Caco-2 (cell line): Measurements from ENCODE around the gene EMC8. TPM values are rescaled to one million over a fixed set of nuclear protein-coding genes. Genes with fewer than 3 reads are reported as not detected.

ENCODE experiments used
- BruUV-seq: library from RNA; stranded (reverse); fragments of 400-500 nt; replicated peaks from 2 replicates; lab custom pipeline; 2021; lab: Mats Ljungman, UMichigan
- CTCF ChIA-PET: fragments of 300-600 bp; sonication (Branson Sonifier 250); formaldehyde crosslinking; loops from one replicate; lab custom pipeline; 2022; ENCODE audit warnings: antibody characterized with exemption; lab: Charles Lee
- POLR2A ChIA-PET: fragments of 300-600 bp; sonication (Branson Sonifier 250); formaldehyde crosslinking; loops from one replicate; lab custom pipeline; 2022; ENCODE audit warnings: antibody characterized with exemption; lab: Charles Lee
- DNase-seq, 2 experiments: peaks; one replicate each; pipeline versions ENCODE4 v3.0.0 to v3.0.0-alpha.2; 2020 to 2022
- H3K27me3 ChIP-seq: replicated peaks from 2 replicates; pipeline ENCODE4 v1.6.0; 2011; ENCODE audit warnings: low read length; ENCODE audit not compliant: control insufficient read depth, insufficient read depth
- H3K36me3 ChIP-seq: 2 replicates; pipeline ENCODE4 v1.5.1; 2011; ENCODE audit warnings: low read length; ENCODE audit not compliant: control insufficient read depth, insufficient read depth
- H3K4me1 ChIP-seq: fragments of 250-450 bp; sonication (Bioruptor Pico); 2 replicates; pipeline ENCODE4 v1.5.1; 2020; ENCODE audit warnings: mild to moderate bottlenecking
- H3K4me3 ChIP-seq: 2 replicates; pipeline ENCODE4 v1.5.1; 2011; ENCODE audit warnings: low read depth, mild to moderate bottlenecking, control low read depth, low read length
- H3K9me3 ChIP-seq: fragments of 250-450 bp; sonication (Bioruptor Pico); 2 replicates; pipeline ENCODE4 v1.5.1; 2020; ENCODE audit warnings: mild to moderate bottlenecking, moderate library complexity
- H3K27ac Mint-ChIP-seq: one replicate; pipeline ENCODE4 v1.8.0; 2022; ENCODE audit warnings: mixed read lengths; ENCODE audit not compliant: unreplicated experiment
- H3K27me3 Mint-ChIP-seq: one replicate; pipeline ENCODE4 v1.8.0; 2022; ENCODE audit warnings: mixed read lengths; ENCODE audit not compliant: insufficient read depth, unreplicated experiment
- H3K36me3 Mint-ChIP-seq: one replicate; pipeline ENCODE4 v1.8.0; 2022; ENCODE audit warnings: mild to moderate bottlenecking, mixed read lengths; ENCODE audit not compliant: insufficient read depth, unreplicated experiment
- H3K4me1 Mint-ChIP-seq: one replicate; pipeline ENCODE4 v1.8.0; 2022; ENCODE audit warnings: low read depth, mixed read lengths; ENCODE audit not compliant: unreplicated experiment
- H3K4me3 Mint-ChIP-seq: one replicate; pipeline ENCODE4 v1.8.0; 2022; ENCODE audit warnings: mild to moderate bottlenecking, moderate library complexity, mixed read lengths; ENCODE audit not compliant: unreplicated experiment
- H3K9me3 Mint-ChIP-seq: one replicate; pipeline ENCODE4 v1.8.0; 2022; ENCODE audit warnings: mixed read lengths; ENCODE audit not compliant: unreplicated experiment
- intact Hi-C: fragments of 100-400 bp; cut with micrococcal nuclease; formaldehyde crosslinking; loops from one replicate; pipeline ENCODE4 v1.10.0; 2022; ENCODE audit not compliant: unreplicated experiment
- total RNA-seq: library from RNA; stranded (reverse); gene quantifications from 2 replicates; pipeline ENCODE4 v1.2.3, GENCODE V29; 2022
- TF ChIP-seq, protein P1 (sequence below), 2 experiments: fragments of 200-600 bp in 1 of 2; IDR thresholded peaks; 1 replicate in 1 of 2; 2 replicates in 1 of 2; pipeline versions ENCODE4 v1.5.1 to v1.8.0; 2011 to 2022; ENCODE audit warnings: antibody characterized with exemption in 1 of 2, control low read depth in 1 of 2, inconsistent platforms in 1 of 2, low read depth in 1 of 2, low read length in 1 of 2, mild to moderate bottlenecking in 1 of 2, moderate library complexity in 1 of 2; ENCODE audit not compliant: insufficient read depth in 1 of 2, severe bottlenecking in 1 of 2, unreplicated experiment in 1 of 2

Gene EMC8
- total RNA-seq, 1 experiment from 2014 or later = 94.7 TPM

DNA sequence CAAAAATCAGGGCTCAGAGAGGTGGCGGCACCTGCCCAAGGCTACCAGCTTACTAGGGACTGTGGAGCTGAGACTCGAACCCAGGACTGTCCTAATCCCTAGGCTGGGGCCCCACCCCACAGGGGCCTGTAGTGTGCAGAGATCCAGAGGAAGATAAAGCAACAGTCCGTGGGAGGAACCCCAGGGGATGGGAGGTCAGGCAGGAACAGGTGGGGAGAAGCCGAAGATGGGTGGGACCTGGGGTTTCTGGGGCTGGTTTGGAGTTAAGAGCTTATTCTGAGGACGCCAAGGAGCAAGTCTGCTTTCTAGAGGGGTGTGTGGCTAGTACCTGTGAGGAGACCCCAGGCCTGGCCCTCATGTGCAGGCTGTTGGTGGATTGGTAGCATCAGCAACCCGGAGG lies 63.4 kb downstream of the EMC8 start:
- no peaks in the 10 kb centered on the region for H3K9me3 Mint-ChIP-seq
- H3K27me3 Mint-ChIP-seq = no peaks in the 10 kb centered on the region
- Histone ChIP-seq H3K4me1 (peaks cover 4% of the 10 kb centered on the region; the same call in 1 of the 2 replicates), H3K27me3 (no peaks in the 10 kb centered on the region), H3K4me3 (no peak overlapping the region), H3K9me3 (no peaks in the 10 kb centered on the region), H3K36me3 (no peaks in the 10 kb centered on the region)
- no peaks in the 10 kb centered on the region for H3K4me1 Mint-ChIP-seq
- CTCF ChIA-PET = interaction anchor here (0.6 kb wide), 1 partner anchor 16 kb away, joined by 3 read pairs; no protein-coding TSS in a partner anchor
- POLR2A ChIA-PET = no interaction called here
- TF ChIP-seq, protein P1, sequence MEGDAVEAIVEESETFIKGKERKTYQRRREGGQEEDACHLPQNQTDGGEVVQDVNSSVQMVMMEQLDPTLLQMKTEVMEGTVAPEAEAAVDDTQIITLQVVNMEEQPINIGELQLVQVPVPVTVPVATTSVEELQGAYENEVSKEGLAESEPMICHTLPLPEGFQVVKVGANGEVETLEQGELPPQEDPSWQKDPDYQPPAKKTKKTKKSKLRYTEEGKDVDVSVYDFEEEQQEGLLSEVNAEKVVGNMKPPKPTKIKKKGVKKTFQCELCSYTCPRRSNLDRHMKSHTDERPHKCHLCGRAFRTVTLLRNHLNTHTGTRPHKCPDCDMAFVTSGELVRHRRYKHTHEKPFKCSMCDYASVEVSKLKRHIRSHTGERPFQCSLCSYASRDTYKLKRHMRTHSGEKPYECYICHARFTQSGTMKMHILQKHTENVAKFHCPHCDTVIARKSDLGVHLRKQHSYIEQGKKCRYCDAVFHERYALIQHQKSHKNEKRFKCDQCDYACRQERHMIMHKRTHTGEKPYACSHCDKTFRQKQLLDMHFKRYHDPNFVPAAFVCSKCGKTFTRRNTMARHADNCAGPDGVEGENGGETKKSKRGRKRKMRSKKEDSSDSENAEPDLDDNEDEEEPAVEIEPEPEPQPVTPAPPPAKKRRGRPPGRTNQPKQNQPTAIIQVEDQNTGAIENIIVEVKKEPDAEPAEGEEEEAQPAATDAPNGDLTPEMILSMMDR (IDR thresholded peaks at IDR 0.05; ENCODE audit: insufficient read depth in 1 of 2, low read depth in 1 of 2, low read length in 1 of 2, severe bottlenecking in 1 of 2, unreplicated experiment in 1 of 2) = no peak
- BruUV-seq = no TSS peak
- no peaks in the 10 kb centered on the region for H3K36me3 Mint-ChIP-seq
- H3K4me3 Mint-ChIP-seq = no peak overlapping the region
- DNase-seq = no peak
- intact Hi-C loops = no loop called here
- no peak overlapping the region for H3K27ac Mint-ChIP-seq

DNA sequence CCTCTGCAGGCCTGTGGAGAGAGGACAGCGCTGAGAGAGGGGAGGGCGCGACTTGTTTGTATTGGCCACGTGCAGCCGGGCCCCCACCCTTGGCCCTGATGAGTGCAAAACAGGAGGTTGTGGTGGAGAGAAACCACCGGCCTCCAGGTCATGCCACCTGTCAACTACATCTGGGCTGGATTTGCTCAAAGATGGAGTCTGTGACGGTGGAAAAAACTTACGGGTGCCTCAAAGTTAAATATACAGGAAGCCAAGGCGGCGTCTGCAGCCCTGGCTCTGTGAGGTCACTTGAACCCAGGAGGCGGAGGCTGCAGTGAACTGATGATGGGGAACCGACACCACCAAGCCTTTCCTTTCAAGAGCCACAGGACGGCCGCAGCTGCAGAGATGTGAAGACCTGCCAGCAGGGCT lies 64.1 kb downstream of the EMC8 start:
- H3K27me3 Mint-ChIP-seq = no peaks in the 10 kb centered on the region
- no peaks in the 10 kb centered on the region for H3K36me3 Mint-ChIP-seq
- peaks cover 4% of the 10 kb centered on the region; the same call in 1 of the 2 replicates for H3K4me1 ChIP-seq
- DNase-seq = no peak
- no peak overlapping the region for H3K4me3 ChIP-seq
- intact Hi-C loops = no loop called here
- no peaks in the 10 kb centered on the region for H3K27me3 ChIP-seq
- H3K4me1 Mint-ChIP-seq = no peaks in the 10 kb centered on the region
- ChIA-PET POLR2A (no interaction called here), CTCF (no interaction called here)
- no peak overlapping the region for H3K27ac Mint-ChIP-seq
- BruUV-seq = no TSS peak
- H3K9me3 ChIP-seq = no peaks in the 10 kb centered on the region
- H3K36me3 ChIP-seq = no peaks in the 10 kb centered on the region
- no peak overlapping the region for H3K4me3 Mint-ChIP-seq
- TF ChIP-seq, protein P1 (IDR thresholded peaks at IDR 0.05; ENCODE audit: insufficient read depth in 1 of 2, low read depth in 1 of 2, low read length in 1 of 2, severe bottlenecking in 1 of 2, unreplicated experiment in 1 of 2) = no peak
- H3K9me3 Mint-ChIP-seq = no peaks in the 10 kb centered on the region

DNA sequence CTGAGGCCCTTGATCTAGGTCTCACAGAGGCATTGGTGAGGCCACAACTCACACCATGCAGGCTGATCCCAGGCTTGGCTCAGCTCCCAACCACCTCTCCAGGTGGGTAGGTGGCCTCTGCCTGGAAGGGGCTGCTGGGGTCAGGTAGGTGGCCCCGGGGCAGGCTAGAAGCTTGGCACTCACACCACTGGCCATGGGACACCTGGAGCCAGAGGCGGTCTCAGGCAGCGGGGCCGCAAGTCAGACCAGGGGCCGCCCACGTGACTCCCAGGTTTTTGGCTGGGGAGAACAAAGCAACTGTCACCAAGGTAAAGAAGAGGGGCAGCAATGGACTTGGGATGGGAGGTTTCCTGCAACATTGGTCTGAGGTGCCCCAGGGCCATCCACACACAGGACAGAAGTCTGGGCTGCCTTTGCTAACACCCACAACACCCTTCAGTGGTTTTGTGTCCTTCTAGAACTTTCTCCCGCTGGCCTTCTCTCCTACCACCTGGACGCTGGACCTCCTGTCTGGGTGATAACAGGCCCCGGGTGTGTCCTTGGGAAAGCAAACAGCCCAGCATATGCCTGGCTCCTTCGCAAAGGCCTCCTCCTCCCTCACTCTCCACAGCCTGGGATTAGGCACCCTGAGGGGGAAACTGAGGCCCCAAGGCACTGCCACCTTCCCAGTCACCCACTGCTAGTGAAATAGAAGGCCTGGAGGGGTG lies 64.9 kb downstream of the EMC8 start:
- Histone ChIP-seq H3K27me3 (no peaks in the 10 kb centered on the region), H3K36me3 (no peaks in the 10 kb centered on the region), H3K9me3 (no peaks in the 10 kb centered on the region), H3K4me3 (no peak overlapping the region), H3K4me1 (peaks cover 4% of the 10 kb centered on the region; the same call in 1 of the 2 replicates)
- no peaks in the 10 kb centered on the region for H3K27me3 Mint-ChIP-seq
- no TSS peak for BruUV-seq
- no peaks in the 10 kb centered on the region for H3K36me3 Mint-ChIP-seq
- intact Hi-C loops = no loop called here
- no peak overlapping the region for H3K27ac Mint-ChIP-seq
- no peak for DNase-seq
- ChIA-PET CTCF (no interaction called here), POLR2A (no interaction called here)
- H3K4me3 Mint-ChIP-seq = no peak overlapping the region
- H3K9me3 Mint-ChIP-seq = no peaks in the 10 kb centered on the region
- TF ChIP-seq, protein P1 (IDR thresholded peaks at IDR 0.05; ENCODE audit: insufficient read depth in 1 of 2, low read depth in 1 of 2, low read length in 1 of 2, severe bottlenecking in 1 of 2, unreplicated experiment in 1 of 2) = no peak
- H3K4me1 Mint-ChIP-seq = no peaks in the 10 kb centered on the region
